ENCODE data around the gene MACF1. TPM values are rescaled to one million over a fixed set of nuclear protein-coding genes. Genes with fewer than 3 reads are reported as not detected.

The MACF1 gene
- total RNA-seq, 3 donors from 2014 or later: 104 to 128 (median 120) TPM

GRCh38 chr1:39342776-39343175 is 138.3 kb downstream of the MACF1 start:
- no peak overlapping the region for H3K4me3 Mint-ChIP-seq
- H3K27me3 Mint-ChIP-seq (ENCODE audit: low read depth): no peaks in the 10 kb centered on the region
- peaks cover 53% of the 10 kb centered on the region for H3K36me3 Mint-ChIP-seq (ENCODE audit: insufficient read depth)
- ATAC-seq (no peak), DNase-seq (no peak)
- H3K9me3 Mint-ChIP-seq: no peaks in the 10 kb centered on the region
- no peaks in the 10 kb centered on the region for H3K4me1 Mint-ChIP-seq (ENCODE audit: low read depth)

GRCh38 chr1:39344394-39345154 is 140.1 kb downstream of the MACF1 start:
- ATAC-seq (no peak), DNase-seq (no peak)
- Mint-ChIP-seq H3K4me3 (no peak overlapping the region), H3K9me3 (no peaks in the 10 kb centered on the region), H3K27me3 (ENCODE audit: low read depth) (no peaks in the 10 kb centered on the region), H3K4me1 (ENCODE audit: low read depth) (no peaks in the 10 kb centered on the region), H3K36me3 (ENCODE audit: insufficient read depth) (peaks cover 53% of the 10 kb centered on the region)

GRCh38 chr1:39346872-39347271 is 142.4 kb downstream of the MACF1 start:
- no peaks in the 10 kb centered on the region for H3K4me1 Mint-ChIP-seq (ENCODE audit: low read depth)
- DNase-seq (no peak), ATAC-seq (no peak)
- H3K9me3 Mint-ChIP-seq: no peaks in the 10 kb centered on the region
- H3K36me3 Mint-ChIP-seq (ENCODE audit: insufficient read depth): peaks cover 55% of the 10 kb centered on the region
- H3K27me3 Mint-ChIP-seq (ENCODE audit: low read depth): no peaks in the 10 kb centered on the region
- H3K4me3 Mint-ChIP-seq: no peak overlapping the region

GRCh38 chr1:39348278-39348677 is 143.8 kb downstream of the MACF1 start:
- ATAC-seq (no peak), DNase-seq (no peak)
- Mint-ChIP-seq H3K4me3 (no peak overlapping the region), H3K27me3 (ENCODE audit: low read depth) (no peaks in the 10 kb centered on the region), H3K9me3 (no peaks in the 10 kb centered on the region), H3K36me3 (ENCODE audit: insufficient read depth) (peaks cover 49% of the 10 kb centered on the region), H3K4me1 (ENCODE audit: low read depth) (no peaks in the 10 kb centered on the region)

GRCh38 chr1:39352881-39353280 is 148.4 kb downstream of the MACF1 start:
- no peak for DNase-seq
- Mint-ChIP-seq H3K4me3 (no peak overlapping the region), H3K27me3 (ENCODE audit: low read depth) (no peaks in the 10 kb centered on the region), H3K36me3 (ENCODE audit: insufficient read depth) (peaks cover 54% of the 10 kb centered on the region), H3K4me1 (ENCODE audit: low read depth) (no peaks in the 10 kb centered on the region), H3K9me3 (no peaks in the 10 kb centered on the region)
- no peak for ATAC-seq

GRCh38 chr1:39354572-39354971 is 150.1 kb downstream of the MACF1 start:
- no peaks in the 10 kb centered on the region for H3K27me3 Mint-ChIP-seq (ENCODE audit: low read depth)
- H3K9me3 Mint-ChIP-seq: no peaks in the 10 kb centered on the region
- DNase-seq (no peak), ATAC-seq (no peak)
- H3K4me3 Mint-ChIP-seq: no peak overlapping the region
- peaks cover 50% of the 10 kb centered on the region for H3K36me3 Mint-ChIP-seq (ENCODE audit: insufficient read depth)
- H3K4me1 Mint-ChIP-seq (ENCODE audit: low read depth): no peaks in the 10 kb centered on the region

- Mint-ChIP-seq H3K9me3 (no peaks in the 10 kb centered on the region), H3K4me3 (no peak overlapping the region), H3K27me3 (ENCODE audit: low read depth) (no peaks in the 10 kb centered on the region), H3K4me1 (ENCODE audit: low read depth) (no peaks in the 10 kb centered on the region), H3K36me3 (ENCODE audit: insufficient read depth) (peaks cover 56% of the 10 kb centered on the region)
- no peak for ATAC-seq
- no peak for DNase-seq
Measured at GRCh38 chr1:39358491-39358890, 154.0 kb downstream of the MACF1 start.

- H3K4me1 Mint-ChIP-seq (ENCODE audit: low read depth): no peaks in the 10 kb centered on the region
- H3K4me3 Mint-ChIP-seq: no peak overlapping the region
- no peaks in the 10 kb centered on the region for H3K9me3 Mint-ChIP-seq
- no peak for ATAC-seq
- no peak for DNase-seq
- H3K36me3 Mint-ChIP-seq (ENCODE audit: insufficient read depth): peaks cover 54% of the 10 kb centered on the region
- H3K27me3 Mint-ChIP-seq (ENCODE audit: low read depth): no peaks in the 10 kb centered on the region
Measured at GRCh38 chr1:39359028-39359570, 154.6 kb downstream of the MACF1 start.

GRCh38 chr1:39360731-39361130 is 156.2 kb downstream of the MACF1 start:
- ATAC-seq (no peak), DNase-seq (no peak)
- H3K9me3 Mint-ChIP-seq: no peaks in the 10 kb centered on the region
- H3K4me1 Mint-ChIP-seq (ENCODE audit: low read depth): no peaks in the 10 kb centered on the region
- peaks cover 53% of the 10 kb centered on the region for H3K36me3 Mint-ChIP-seq (ENCODE audit: insufficient read depth)
- no peak overlapping the region for H3K4me3 Mint-ChIP-seq
- no peaks in the 10 kb centered on the region for H3K27me3 Mint-ChIP-seq (ENCODE audit: low read depth)

GRCh38 chr1:39361446-39361845 is 157.0 kb downstream of the MACF1 start:
- H3K27me3 Mint-ChIP-seq (ENCODE audit: low read depth): no peaks in the 10 kb centered on the region
- peaks cover 57% of the 10 kb centered on the region for H3K36me3 Mint-ChIP-seq (ENCODE audit: insufficient read depth)
- ATAC-seq (no peak), DNase-seq (no peak)
- no peak overlapping the region for H3K4me3 Mint-ChIP-seq
- no peaks in the 10 kb centered on the region for H3K4me1 Mint-ChIP-seq (ENCODE audit: low read depth)
- no peaks in the 10 kb centered on the region for H3K9me3 Mint-ChIP-seq

GRCh38 chr1:39363267-39363666 is 158.8 kb downstream of the MACF1 start:
- H3K36me3 Mint-ChIP-seq (ENCODE audit: insufficient read depth): peaks cover 47% of the 10 kb centered on the region
- H3K9me3 Mint-ChIP-seq: no peaks in the 10 kb centered on the region
- H3K4me3 Mint-ChIP-seq: no peak overlapping the region
- ATAC-seq (no peak), DNase-seq (no peak)
- H3K27me3 Mint-ChIP-seq (ENCODE audit: low read depth): no peaks in the 10 kb centered on the region
- no peaks in the 10 kb centered on the region for H3K4me1 Mint-ChIP-seq (ENCODE audit: low read depth)

- no peaks in the 10 kb centered on the region for H3K27me3 Mint-ChIP-seq (ENCODE audit: low read depth)
- H3K36me3 Mint-ChIP-seq (ENCODE audit: insufficient read depth): peaks cover 47% of the 10 kb centered on the region
- no peak for ATAC-seq
- no peaks in the 10 kb centered on the region for H3K9me3 Mint-ChIP-seq
- H3K4me1 Mint-ChIP-seq (ENCODE audit: low read depth): no peaks in the 10 kb centered on the region
- no peak overlapping the region for H3K4me3 Mint-ChIP-seq
- DNase-seq: no peak
Measured at GRCh38 chr1:39368045-39368444, 163.6 kb downstream of the MACF1 start.

- Mint-ChIP-seq H3K36me3 (ENCODE audit: insufficient read depth) (peaks cover 42% of the 10 kb centered on the region), H3K27me3 (ENCODE audit: low read depth) (no peaks in the 10 kb centered on the region), H3K9me3 (no peaks in the 10 kb centered on the region), H3K4me1 (ENCODE audit: low read depth) (no peaks in the 10 kb centered on the region), H3K4me3 (no peak overlapping the region)
- ATAC-seq: no peak
- DNase-seq: no peak
Measured at GRCh38 chr1:39369565-39369964, 165.1 kb downstream of the MACF1 start.

- Mint-ChIP-seq H3K4me3 (no peak overlapping the region), H3K9me3 (no peaks in the 10 kb centered on the region), H3K36me3 (ENCODE audit: insufficient read depth) (peaks cover 42% of the 10 kb centered on the region), H3K27me3 (ENCODE audit: low read depth) (no peaks in the 10 kb centered on the region), H3K4me1 (ENCODE audit: low read depth) (no peaks in the 10 kb centered on the region)
- DNase-seq: no peak
- no peak for ATAC-seq
Measured at GRCh38 chr1:39370602-39371001, 166.1 kb downstream of the MACF1 start.

- Mint-ChIP-seq H3K36me3 (ENCODE audit: insufficient read depth) (peaks cover 40% of the 10 kb centered on the region), H3K4me1 (ENCODE audit: low read depth) (no peaks in the 10 kb centered on the region), H3K9me3 (no peaks in the 10 kb centered on the region), H3K4me3 (no peak overlapping the region), H3K27me3 (ENCODE audit: low read depth) (no peaks in the 10 kb centered on the region)
- DNase-seq (no peak), ATAC-seq (no peak)
Measured at GRCh38 chr1:39372105-39372504, 167.6 kb downstream of the MACF1 start.

Data from activated T-cell treated with anti-CD3 and anti-CD28 coated beads, Interleukin-2, amount 50 U/mL, for 4 hours (primary cell).